GM21737 (cell line): ENCODE results near the gene UROC1.
"Not testable (repeated sequence)": the region's sequence is repeated elsewhere in the genome, so short reads cannot be mapped to it uniquely, and the experiment has no call there.

ENCODE experiments used
- ATAC-seq: cut with Tn5 transposase; IDR thresholded peaks from one replicate; pipeline ENCODE4 v1.9.1; 2021; ENCODE audit warnings: mild to moderate bottlenecking, moderate library complexity; ENCODE audit not compliant: unreplicated experiment

Gene UROC1

DNA sequence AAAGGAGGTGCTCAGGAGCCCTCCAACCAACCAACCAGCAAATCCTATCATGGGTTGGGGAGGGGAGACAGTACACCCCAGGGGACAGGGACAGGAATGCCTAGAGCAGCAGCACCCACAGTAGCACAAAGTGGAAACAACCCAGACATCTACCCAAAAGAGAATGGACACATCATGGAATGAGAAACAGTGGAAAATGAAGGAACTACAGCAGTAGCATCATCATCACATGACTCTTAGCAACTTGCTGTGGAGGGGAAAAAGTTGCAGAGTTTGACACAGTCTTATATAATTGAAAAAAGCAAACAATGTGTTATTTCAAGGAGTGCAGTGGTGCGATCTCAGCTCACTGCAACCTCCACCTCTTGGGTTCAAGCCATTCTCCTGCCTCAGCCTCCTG, 30.1 kb upstream of the UROC1 start:
- ATAC-seq, result no peak

- ATAC-seq, result no peak
These were observed 29.1 kb upstream of the UROC1 start for GRCh38 chr3:126546549-126547239.

DNA sequence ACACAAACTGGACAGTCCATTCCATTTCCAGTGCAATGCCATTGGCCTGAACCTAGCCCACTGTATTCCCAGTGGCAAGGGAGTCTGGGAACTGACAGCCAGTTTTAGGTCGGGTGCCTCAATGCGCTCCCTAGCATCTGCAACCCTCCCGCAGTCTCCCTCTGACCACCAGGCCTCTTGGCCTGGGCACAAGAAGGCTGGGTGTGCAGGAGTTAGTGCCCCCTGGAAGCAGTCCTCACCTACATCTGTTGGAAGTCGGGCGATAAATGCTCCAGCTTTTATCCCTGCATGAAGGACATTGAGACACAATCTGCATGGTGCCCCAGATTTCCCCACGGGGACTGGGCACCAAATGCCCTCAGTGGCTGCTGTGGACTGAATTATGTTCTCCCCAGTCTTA, 28.4 kb upstream of the UROC1 start:
- ATAC-seq, result no peak

GRCh38 chr3:126545544-126545943, 28.0 kb upstream of the UROC1 start:
- no peak for ATAC-seq

DNA sequence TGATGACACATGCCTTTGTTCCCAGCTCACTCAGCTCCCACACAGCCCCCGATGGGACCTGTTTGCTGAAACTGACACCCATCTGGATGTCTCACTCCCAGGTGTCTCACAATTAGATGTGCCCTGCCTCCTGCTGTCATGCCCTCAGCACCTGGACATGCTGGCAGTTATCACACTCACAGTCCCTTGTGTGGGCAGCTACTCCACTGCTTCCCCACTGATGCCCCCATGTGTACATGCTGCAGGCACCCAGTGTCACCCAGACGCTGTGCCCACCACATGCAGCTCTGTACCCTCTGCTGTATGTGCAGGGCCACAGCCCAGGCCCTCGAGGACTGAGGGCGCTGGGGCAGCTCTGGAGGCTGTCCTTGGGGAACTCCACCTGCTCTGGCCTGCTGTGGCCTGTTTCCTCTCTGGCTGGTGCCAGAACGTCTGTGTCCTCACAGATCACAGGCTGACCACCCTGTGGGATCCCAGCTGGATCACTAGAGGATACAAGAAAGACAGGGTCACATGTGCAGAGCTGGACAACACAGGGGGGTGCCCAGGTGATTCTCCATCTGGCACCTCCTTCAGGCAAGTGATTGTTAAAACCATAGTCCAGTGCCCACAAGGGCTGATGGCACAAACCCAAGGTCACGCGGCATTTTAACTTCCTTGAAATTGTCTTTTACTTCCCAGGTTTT, 27.2 kb upstream of the UROC1 start:
- no peak for ATAC-seq

DNA sequence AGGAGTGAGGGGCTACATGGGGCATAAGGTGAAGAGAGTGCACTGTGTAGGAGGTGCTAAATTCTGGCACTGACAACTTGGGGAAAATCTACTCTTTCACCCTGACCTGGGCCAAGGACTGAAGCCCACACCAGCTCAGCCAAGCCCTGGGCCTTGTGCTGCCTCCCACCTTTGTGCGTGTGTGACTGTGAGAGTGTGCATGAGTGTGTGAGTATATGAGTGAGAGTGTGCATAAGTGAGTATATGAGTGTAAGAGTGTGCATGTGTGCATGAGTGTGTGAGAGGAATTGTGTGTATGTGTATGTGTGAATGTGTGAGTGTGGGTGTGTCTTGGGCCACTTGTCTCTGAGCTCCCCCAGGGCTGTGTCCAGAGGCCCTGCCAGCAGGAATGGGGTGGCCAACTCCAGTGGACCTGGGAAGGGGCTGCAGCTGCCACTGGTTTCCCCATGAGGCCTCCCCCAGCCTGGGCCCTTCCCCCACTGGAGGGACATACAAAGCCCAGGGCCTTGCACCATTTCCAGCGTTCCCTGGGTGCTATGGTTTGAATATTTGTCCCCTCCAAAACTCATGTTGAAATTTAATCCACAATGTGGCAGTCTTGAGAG, 26.0 kb upstream of the UROC1 start:
- ATAC-seq, result no peak

DNA sequence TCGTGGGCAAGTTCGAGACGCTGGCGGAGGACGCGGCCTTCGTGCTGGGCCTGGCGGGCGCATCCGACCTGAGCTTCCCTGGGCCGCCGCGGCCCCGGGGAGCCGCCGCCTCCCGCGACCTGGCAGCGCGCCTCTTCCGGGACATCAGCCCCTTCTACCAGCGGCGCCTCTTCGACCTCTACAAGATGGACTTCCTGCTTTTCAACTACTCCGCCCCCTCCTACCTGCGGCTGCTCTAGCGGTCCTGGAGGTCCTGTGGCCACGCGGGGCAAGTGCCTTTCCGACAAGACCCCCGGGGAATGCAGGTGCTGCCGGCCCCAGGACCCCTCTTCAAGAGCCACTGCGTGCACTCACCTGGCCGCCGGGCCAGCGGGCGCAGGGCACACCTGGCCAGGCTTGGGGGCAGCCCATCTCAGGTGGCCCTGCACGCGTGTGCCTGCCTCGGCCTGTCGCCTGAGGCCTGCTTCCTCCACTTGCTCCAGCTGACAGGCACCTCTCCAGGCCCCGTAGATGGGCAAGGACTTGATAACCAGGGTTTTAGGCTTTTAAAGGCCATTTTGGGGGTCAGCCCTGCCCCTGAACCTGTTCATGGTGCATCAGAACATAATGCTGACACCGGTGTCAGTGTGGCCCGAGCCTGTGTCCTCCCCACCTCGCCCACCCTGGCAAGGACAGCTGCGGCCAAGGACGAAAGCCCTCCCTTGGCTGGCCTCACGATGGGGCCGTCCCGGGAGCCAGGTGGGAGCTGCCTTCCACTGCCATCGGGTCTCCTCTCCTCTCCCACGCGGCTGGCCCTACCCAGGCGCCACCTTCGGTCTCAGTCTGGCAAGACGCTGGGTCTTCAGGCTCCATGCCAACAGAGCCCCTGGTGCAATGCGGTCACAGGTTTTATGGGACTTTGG, 25.0 kb upstream of the UROC1 start:
- no peak for ATAC-seq

DNA sequence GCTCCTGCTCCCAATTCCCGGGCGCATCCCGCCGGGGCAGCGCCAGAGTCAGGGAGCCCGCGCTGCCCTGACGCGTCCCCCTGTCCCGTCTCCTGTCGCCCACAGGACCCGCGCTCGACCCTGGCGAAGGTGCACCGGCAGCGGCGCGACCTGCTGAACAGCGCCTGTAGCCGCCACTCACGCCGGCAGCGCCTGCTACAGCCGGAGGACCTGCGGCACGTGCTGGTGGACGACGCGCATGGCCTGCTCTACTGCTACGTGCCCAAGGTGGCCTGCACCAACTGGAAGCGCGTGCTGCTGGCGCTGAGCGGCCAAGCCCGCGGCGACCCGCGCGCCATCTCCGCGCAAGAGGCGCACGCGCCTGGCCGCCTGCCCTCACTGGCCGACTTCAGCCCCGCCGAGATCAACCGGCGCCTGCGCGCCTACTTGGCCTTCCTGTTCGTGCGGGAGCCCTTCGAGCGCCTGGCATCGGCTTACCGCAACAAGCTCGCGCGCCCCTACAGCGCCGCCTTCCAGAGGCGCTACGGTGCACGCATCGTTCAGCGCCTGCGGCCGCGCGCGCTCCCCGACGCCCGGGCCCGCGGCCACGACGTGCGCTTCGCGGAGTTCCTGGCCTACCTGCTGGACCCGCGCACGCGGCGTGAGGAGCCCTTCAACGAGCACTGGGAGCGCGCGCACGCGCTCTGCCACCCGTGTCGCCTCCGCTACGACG, 24.2 kb upstream of the UROC1 start:
- ATAC-seq, result no peak

- no peak for ATAC-seq
These were observed 23.5 kb upstream of the UROC1 start for GRCh38 chr3:126540951-126541627.

DNA sequence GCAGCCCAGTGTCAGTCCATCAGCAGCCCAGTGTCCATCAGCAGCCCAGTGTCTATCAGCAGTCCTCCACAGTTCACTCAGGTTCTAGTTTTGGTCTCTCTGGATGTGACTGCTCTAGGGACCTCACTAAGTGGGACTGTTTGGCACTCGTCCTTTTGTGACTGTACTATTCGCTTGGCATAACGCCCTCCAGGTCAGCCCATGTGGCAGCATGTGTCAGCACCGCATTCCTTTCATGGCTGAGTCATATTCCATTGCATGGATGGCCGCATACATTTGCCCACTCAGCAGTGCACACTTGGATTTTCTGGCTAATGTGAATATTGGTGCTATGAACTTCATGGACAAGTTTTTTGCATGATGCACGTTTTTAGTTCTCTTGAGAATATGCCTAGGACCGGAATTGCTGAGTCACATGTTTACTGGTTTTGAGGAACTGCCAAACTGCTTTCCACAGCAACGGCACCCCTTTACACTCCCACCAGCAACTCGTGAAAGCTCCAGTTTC, 22.8 kb upstream of the UROC1 start:
- no peak for ATAC-seq

DNA sequence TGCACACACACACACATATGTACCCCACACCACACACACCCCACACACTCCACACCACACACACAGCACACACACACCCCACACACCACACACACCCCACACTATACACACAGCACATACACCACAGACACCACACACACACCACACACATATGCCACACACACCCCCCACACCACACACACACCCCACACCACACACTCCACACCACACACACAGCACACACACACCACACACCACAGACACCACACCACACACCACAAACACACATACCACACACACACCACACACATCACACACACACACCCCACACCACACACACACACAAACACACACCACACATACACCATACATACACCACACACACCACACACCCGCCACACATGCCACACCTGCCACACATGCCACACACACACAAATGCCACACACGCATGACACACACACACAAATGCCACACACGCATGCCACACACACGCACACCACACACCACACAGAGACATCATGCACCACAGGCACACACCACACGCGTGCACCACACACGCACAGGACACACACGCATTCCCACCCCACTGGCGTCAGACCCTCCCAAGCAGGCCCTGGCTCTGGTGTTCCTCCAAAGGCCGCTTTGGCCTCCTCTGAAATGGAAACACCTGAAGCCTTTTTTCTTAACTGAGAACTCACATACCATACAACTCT, 22.1 kb upstream of the UROC1 start:
- ATAC-seq, result no peak

DNA sequence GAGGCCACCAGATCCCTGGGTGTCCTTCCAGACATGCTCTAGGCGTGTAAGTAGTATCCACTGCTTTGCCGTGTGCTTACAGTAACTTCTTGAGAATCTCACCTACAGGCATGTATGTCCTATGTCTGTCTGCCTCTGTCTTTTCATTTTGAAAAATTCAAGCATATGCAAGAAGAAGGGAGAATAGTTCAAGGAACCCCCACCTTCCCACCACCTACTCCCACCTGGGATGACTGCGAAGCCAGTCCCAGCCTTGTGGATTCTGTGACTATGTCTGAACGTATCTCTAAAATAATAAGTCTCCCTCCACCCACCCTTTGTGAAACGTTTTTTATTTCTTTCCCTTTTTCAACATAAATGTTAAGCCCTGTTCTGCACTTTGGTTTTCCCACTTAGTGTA, 21.4 kb upstream of the UROC1 start:
- no peak for ATAC-seq

DNA sequence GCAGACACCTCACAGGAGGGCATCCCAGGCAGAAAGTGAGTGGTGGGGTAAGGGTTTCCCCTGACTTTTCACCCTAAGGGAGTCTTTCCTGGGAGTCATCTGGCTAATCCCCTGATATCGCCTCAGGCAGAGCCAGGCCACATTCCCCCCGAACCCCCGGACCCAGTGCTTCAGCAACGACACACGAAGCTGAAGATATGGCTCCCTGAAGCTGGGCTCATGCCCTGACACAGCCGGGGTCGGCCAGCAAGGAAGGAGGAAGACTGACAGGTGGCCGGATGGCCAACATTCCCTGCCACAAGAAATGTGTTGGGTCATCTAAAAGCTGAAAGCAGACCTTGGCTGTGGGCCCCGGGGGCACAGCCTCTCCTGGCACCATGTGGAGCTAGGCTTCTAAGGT, 20.7 kb upstream of the UROC1 start:
- no peak for ATAC-seq

GRCh38 chr3:126537730-126538281, 20.2 kb upstream of the UROC1 start:
- no peak for ATAC-seq

GRCh38 chr3:126537116-126537729, 19.6 kb upstream of the UROC1 start:
- ATAC-seq, result no peak

- no peak for ATAC-seq
These were observed 18.6 kb upstream of the UROC1 start for GRCh38 chr3:126536126-126536525.

DNA sequence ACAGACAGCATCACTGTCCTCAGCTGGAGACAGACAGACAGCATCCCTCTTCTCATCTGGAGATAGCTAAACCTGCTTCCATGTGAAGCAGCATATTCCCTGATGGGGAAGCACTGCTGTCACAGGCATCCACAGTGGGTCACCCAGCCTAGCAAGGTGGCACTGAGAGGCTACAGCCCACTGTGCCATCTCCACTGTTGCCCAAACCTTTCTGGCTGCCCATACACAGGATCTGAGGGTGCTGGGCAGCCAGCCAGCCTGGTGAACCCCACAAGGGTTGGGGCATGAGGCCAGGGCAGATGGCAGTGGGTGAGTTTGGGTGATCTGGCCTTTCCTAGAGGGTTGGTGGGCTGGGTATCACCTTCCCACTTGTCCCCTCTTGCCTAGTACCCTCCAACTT, 18.1 kb upstream of the UROC1 start:
- ATAC-seq, result no peak

GRCh38 chr3:126534716-126535115, 17.1 kb upstream of the UROC1 start:
- ATAC-seq, result not testable (repeated sequence)

- ATAC-seq, result no peak
These were observed 15.9 kb upstream of the UROC1 start for GRCh38 chr3:126533506-126533905.
